Measurements from ENCODE around the gene BTC.
"Not testable (repeated sequence)": the region's sequence is repeated elsewhere in the genome, so short reads cannot be mapped to it uniquely, and the experiment has no call there.

The BTC gene

DNA sequence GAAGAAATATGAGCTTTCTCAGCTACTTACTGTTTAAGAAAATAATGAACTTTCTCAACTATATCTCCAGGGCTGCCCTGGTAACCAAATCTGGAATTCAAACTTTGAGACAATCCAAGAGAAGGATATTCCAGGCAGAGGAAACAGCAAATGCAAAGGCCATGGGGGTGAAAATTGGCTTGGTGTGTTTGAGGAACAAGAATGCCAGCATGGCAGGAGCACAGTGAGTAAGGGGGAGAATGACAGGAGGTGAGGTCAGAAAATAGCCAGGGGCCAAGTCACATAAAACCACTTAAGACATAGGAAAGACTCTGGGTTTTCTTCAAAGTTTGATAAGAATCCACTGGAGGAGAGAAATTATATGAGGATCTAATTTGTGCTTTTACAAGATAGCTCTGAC, 27.2 kb upstream of the BTC start:
- in situ Hi-C loops (cut with HindIII; ENCODE audit: low sequenced_read_pairs) = no loop called here
- DNase-seq (ENCODE audit: low read depth, low spot score) = no peak

DNA sequence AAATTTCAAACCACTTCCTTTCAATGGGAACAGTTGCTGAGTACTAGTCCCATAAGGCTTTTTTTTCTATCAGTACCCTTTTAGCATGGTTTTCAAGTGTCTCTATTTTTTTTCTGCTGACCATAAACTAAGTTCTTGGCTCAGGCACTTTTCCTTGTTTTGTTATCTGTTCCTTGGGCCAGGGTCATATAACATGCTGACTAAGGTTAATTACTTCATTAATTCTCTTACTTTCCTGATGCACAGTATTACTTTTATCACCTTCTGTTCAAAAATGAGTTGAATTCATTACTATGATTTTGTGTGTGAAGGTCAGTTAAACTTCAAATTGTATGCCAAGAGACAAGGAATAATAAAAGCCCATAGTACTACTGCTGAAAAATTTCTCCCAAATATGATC, 19.7 kb upstream of the BTC start:
- in situ Hi-C loops (cut with HindIII; ENCODE audit: low sequenced_read_pairs) = no loop called here
- TF ChIP-seq, protein P1, sequence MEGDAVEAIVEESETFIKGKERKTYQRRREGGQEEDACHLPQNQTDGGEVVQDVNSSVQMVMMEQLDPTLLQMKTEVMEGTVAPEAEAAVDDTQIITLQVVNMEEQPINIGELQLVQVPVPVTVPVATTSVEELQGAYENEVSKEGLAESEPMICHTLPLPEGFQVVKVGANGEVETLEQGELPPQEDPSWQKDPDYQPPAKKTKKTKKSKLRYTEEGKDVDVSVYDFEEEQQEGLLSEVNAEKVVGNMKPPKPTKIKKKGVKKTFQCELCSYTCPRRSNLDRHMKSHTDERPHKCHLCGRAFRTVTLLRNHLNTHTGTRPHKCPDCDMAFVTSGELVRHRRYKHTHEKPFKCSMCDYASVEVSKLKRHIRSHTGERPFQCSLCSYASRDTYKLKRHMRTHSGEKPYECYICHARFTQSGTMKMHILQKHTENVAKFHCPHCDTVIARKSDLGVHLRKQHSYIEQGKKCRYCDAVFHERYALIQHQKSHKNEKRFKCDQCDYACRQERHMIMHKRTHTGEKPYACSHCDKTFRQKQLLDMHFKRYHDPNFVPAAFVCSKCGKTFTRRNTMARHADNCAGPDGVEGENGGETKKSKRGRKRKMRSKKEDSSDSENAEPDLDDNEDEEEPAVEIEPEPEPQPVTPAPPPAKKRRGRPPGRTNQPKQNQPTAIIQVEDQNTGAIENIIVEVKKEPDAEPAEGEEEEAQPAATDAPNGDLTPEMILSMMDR (IDR thresholded peaks at IDR 0.05; ENCODE audit: low read depth, low read length) = no peak
- H3K4me3 ChIP-seq (ENCODE audit: low read depth, low read length) = no peak overlapping the region
- DNase-seq (ENCODE audit: low read depth, low spot score) = no peak

More for the DNA sequence above, 27.2 kb upstream of the BTC start:
- TF ChIP-seq, protein P1 (IDR thresholded peaks at IDR 0.05; ENCODE audit: low read depth, low read length) = no peak
- H3K4me3 ChIP-seq (ENCODE audit: low read depth, low read length) = no peak overlapping the region

DNA sequence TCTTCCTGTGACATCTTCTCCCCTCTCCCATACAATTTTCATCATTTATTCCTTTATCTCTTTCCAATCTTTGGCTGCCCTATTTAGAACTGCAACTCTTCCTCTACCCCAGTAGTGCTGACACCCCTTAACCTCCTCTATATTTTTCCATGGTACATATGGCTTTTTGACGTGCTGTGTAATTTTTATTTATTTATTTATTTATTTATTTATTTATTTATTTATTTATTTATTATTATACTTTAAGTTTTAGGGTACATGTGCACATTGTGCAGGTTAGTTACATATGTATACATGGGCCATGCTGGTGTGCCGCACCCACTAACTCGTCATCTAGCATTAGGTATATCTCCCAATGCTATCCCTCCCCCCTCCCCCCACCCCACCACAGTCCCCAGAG, 17.7 kb upstream of the BTC start:
- DNase-seq (ENCODE audit: low read depth, low spot score); in situ Hi-C loops (cut with HindIII; ENCODE audit: low sequenced_read_pairs); H3K4me3 ChIP-seq (ENCODE audit: low read depth, low read length): not testable (repeated sequence)

DNA sequence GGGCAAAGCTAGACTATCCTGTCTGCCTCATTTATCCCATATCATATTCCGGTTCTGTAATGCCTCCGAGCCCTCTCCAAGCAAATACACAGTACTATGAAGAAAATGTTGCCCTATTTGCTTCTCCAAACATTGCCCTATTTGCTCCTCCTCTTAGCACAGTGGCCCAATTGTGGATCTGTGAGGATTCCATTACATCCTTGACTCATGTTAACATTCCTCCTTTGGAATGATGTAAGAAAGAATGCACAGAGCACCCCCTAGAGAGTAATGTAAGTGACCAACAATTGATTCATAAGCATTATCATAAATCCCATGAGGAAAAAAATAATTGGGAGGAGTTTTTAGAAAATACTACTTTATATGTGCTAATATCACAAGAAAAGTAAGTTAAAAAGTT, 11.3 kb upstream of the BTC start:
- H3K4me3 ChIP-seq (ENCODE audit: low read depth, low read length) = no peak overlapping the region
- in situ Hi-C loops (cut with HindIII; ENCODE audit: low sequenced_read_pairs) = no loop called here
- DNase-seq (ENCODE audit: low read depth, low spot score) = peak; percentile 66
- TF ChIP-seq, protein P1 (IDR thresholded peaks at IDR 0.05; ENCODE audit: low read depth, low read length) = no peak

DNA sequence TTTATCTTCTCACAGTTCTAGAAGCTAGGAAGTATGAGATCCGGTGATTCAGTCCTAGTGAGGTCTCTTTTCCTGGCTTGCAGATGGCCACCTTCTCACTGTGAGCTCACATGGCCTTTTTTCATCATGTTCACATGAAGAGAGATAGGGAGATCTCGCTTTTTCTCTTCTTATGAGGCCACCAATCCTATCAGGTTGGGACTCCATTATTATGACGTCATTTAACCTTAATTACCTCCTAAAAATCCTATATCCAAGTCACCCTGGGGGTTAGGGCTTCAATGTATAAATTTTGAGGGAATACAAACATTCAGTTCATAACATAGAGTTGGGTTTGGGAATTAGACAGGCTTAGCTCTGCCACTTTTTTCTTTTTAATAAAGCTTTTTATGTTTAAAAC, 6.0 kb upstream of the BTC start:
- in situ Hi-C loops (cut with HindIII; ENCODE audit: low sequenced_read_pairs) = no loop called here
- TF ChIP-seq, protein P1 (IDR thresholded peaks at IDR 0.05; ENCODE audit: low read depth, low read length) = no peak

DNA sequence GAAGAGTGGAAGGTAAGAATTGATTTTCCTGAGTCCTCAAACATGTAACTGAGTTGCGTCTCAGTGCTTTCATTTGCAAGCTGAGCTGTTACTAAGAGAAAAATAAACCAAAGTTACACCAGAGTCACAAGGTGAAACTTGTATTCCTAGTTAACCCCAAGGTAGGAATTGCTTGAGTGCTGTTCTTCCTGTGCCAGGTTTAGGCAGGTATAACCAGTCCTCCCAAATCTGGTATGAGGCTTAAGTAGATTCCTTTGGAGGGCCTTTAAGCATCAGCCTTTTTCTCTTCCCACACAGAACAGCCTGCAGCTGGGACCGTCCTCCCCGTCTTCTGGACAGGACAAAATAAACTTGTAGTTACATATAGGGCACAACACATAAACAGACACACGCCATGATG, 2.3 kb upstream of the BTC start:
- in situ Hi-C loops (cut with HindIII; ENCODE audit: low sequenced_read_pairs) = no loop called here
- no peak overlapping the region for H3K4me3 ChIP-seq (ENCODE audit: low read depth, low read length)
- DNase-seq (ENCODE audit: low read depth, low spot score) = no peak
- TF ChIP-seq, protein P1 (IDR thresholded peaks at IDR 0.05; ENCODE audit: low read depth, low read length) = no peak

More for the DNA sequence above, 6.0 kb upstream of the BTC start:
- H3K4me3 ChIP-seq (ENCODE audit: low read depth, low read length) = no peak overlapping the region
- no peak for DNase-seq (ENCODE audit: low read depth, low spot score)

DNA sequence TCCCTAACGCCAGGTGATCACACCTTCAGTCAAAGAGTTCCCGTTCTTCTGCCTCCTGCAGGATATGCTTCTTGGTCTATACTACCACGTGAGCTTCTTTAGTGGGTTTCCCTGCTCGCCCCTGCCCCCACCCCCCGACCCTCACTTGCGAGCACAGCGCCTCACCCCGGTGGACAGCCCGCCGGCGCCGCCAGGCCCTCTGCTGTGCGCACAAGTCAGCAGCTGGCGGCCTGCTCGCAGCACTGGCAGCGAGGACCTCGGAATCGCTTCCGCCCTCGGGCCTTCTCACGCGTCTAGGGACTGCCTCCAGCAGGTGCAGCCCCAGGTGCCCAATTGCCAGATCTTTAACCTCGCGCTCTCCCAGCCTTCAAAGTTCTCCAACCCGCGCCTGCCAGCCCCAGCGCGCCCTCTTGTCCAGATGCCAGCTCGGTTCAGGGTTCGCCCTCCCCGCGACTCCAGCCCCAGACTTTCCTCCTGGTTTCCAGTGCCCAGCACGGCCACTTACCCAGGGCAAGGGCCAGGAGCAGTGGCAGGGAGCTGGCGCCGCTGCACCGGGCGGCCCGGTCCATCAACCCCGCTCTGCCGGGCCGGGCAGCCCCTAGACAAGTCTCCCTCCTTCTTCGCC, 454 bp downstream of the BTC start:
- TF ChIP-seq, protein P1 (IDR thresholded peaks at IDR 0.05; ENCODE audit: low read depth, low read length) = peak; percentile 55
- in situ Hi-C loops (cut with HindIII; ENCODE audit: low sequenced_read_pairs) = no loop called here
- peak overlapping the region; percentile 46 for H3K4me3 ChIP-seq (ENCODE audit: low read depth, low read length)
- DNase-seq (ENCODE audit: low read depth, low spot score) = peak; percentile 24
